ENCODE measurements around the gene GDAP1L1. TPM values are rescaled to one million over a fixed set of nuclear protein-coding genes. Genes with fewer than 3 reads are reported as not detected.

Gene GDAP1L1
- polyA plus RNA-seq, 1 of the 3 experiments (the other 2 are of a cell fraction): 0.30 TPM

- POLR2A ChIA-PET: no interaction called here
- CTCF ChIA-PET: interaction anchor here (0.6 to 1.3 kb wide), 2 partner anchors 10 to 90 kb away, joined by 3 to 5 read pairs; no protein-coding TSS in a partner anchor
- no peak overlapping the region for H3K4me3 ChIP-seq (ENCODE audit: low read depth in 2 of 2, low read length in 1 of 2)
These were observed 39.9 kb upstream of the GDAP1L1 start for GRCh38 chr20:44207126-44207723.

More at GRCh38 chr20:44207126-44207723, 39.9 kb upstream of the GDAP1L1 start:
- no peaks in the 10 kb centered on the region for H3K9me2 ChIP-seq
- peaks cover 21 to 35% of the 10 kb centered on the region in 2 experiments for H3K36me3 ChIP-seq (replicated peaks in 1 of 2; ENCODE audit: control insufficient read depth in 1 of 2, insufficient read depth in 2 of 2, low read length in 1 of 2)
- no peak overlapping the region for H3K27ac ChIP-seq (ENCODE audit: low read depth in 2 of 2, low read length in 1 of 2)
- H2AFZ ChIP-seq (ENCODE audit: low read depth): no peak overlapping the region
- 0 out of 2 replicates have a peak overlapping the region, but pooled peaks have one; percentile 94 for H3K4me2 ChIP-seq
- H3F3A ChIP-seq (replicated peaks; ENCODE audit: insufficient read depth): peaks cover 30% of the 10 kb centered on the region
- peaks cover 19 to 29% of the 10 kb centered on the region in 2 experiments for H3K4me1 ChIP-seq (ENCODE audit: control insufficient read depth in 1 of 2, insufficient read depth in 2 of 2, low read depth in 1 of 2, low read length in 1 of 2)
- 54% methylated on average over 3 of the region's 3 CpGs for WGBS (ENCODE audit: low lambda C conversion rate)
- H3K9me3 ChIP-seq: no peaks in the 10 kb centered on the region
- TF ChIP-seq USF1 (IDR thresholded peaks at IDR 0.05; ENCODE audit: borderline replicate concordance, low read depth): no peak
- TF ChIP-seq MAX (IDR thresholded peaks at IDR 0.05; ENCODE audit: low read depth): no peak
- TF ChIP-seq SIN3A (IDR thresholded peaks at IDR 0.05; ENCODE audit: borderline replicate concordance, low read depth, low read length): no peak
- TF ChIP-seq EP300 (IDR thresholded peaks at IDR 0.05; ENCODE audit: borderline replicate concordance in 1 of 2, low read depth in 1 of 2, low read length in 1 of 2): no peak
- no peak for TF ChIP-seq CHD2 (IDR thresholded peaks at IDR 0.05; ENCODE audit: low read length, partially characterized antibody)
- TF ChIP-seq YY1 (IDR thresholded peaks at IDR 0.05; ENCODE audit: low read depth): no peak
- TF ChIP-seq CTCF (IDR thresholded peaks at IDR 0.05): no peak
- TF ChIP-seq IRF3 (IDR thresholded peaks at IDR 0.05; ENCODE audit: low read depth, low read length): no peak
- no peak for TF ChIP-seq PBX3 (IDR thresholded peaks at IDR 0.05)
- no peak for TF ChIP-seq ELF1 (IDR thresholded peaks at IDR 0.05)
- H4K20me1 ChIP-seq (ENCODE audit: insufficient read depth): peaks cover 38% of the 10 kb centered on the region
- H3K27me3 ChIP-seq (ENCODE audit: insufficient read depth): no peaks in the 10 kb centered on the region
- DNase-seq: no peak
- H3K79me2 ChIP-seq (ENCODE audit: insufficient read depth): peaks cover 79% of the 10 kb centered on the region
- no peak overlapping the region for H3K9ac ChIP-seq

Measured in SK-N-SH (cell line).